HT1080 (cell line): Measurements from ENCODE around the gene DTNA. TPM values are rescaled to one million over a fixed set of nuclear protein-coding genes. Genes with fewer than 3 reads are reported as not detected.
"Not testable (repeated sequence)": the region's sequence is repeated elsewhere in the genome, so short reads cannot be mapped to it uniquely, and the experiment has no call there.

Experiments
- DNase-seq: peaks from one replicate; pipeline ENCODE4 v3.0.0-alpha.2; 2015; ENCODE audit warnings: low read depth
- total RNA-seq: library from RNA; depleted of rRNA; stranded (reverse); fragments of >200 nt; shearing (Covaris generic); gene quantifications from 2 replicates; pipeline ENCODE4 v1.2.3, GENCODE V29; 2014

Gene DTNA
- total RNA-seq, 1 experiment from 2014 or later = 15.8 TPM

DNA sequence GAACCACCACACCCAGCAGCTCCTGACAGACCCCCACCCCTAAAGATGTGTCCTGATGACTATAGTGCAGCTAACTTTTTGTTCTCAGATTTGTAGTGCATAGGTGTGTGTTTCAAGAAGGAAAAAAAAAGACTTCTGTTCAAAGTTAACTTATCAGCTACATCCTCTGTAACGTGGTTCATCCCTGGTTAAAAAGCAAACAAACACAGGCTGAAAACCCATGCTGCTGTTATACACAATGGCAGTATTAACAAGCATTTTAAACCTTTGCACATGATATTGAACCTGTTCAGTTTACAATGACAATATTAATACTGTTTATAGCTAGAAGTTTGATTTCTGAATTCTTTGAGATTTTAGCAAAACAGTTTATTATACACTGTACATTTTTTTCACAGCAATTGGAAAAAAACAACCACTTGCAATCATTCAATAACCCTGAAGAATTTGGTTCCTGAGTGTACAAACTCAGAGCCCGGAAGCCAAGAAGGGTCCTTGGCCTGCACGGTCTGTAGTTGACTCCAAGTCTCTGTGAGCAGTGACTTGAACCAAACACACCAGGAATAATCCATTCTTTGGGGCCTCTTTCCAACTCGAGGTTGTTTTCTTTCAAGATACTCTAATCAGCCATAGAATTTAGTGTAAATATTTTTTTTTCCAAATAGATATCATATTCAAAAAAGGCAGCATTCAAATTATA is 177.9 kb downstream of the DTNA start:
- no peak for DNase-seq

DNA sequence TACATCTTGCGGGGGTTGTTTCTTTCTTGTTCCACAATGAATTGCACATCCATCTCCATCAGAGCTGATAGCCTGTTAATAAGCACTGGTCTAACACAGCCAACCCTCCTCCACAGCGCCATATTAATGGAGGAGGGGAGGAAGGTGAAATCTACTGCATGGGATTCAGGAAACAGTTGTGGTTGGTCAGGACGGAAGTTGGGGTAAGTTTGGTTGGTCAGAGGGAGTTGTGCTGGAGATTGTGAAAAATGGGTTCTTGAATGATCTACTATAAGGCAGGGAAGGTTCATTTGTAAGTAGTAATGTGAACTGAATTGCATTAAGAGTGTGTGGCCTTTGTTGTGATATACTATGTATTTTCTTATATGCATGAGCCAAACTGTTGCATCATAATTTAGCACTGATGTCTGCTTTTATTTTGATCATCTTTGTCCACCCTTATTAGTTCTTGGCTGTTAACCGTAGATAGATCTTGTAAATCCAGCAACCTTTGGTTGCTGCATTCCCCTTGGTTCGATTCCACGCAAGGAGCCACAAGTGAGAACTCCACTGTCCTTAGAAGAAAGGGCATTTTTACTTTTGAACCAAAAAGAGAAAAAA is 180.5 kb downstream of the DTNA start:
- no peak for DNase-seq

DNA sequence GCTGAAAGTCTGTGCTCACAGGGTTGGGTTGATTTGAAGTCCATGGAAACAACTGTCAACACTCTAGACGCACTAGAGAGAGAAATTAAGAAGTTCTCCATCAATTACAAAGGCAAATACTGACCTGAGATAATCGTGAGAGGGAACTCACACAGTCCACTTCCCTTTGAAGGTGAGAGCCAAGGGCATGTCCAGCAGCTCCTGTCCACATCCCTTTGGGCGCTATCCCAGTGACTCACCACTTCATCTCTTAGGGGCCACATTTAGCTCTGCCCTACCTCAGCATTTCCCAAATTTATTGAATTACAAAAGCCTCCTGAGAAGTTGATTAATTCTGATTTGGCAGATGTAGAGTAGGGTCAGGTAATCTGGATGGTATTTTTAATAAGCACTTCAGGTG is 182.3 kb downstream of the DTNA start:
- no peak for DNase-seq

DNA sequence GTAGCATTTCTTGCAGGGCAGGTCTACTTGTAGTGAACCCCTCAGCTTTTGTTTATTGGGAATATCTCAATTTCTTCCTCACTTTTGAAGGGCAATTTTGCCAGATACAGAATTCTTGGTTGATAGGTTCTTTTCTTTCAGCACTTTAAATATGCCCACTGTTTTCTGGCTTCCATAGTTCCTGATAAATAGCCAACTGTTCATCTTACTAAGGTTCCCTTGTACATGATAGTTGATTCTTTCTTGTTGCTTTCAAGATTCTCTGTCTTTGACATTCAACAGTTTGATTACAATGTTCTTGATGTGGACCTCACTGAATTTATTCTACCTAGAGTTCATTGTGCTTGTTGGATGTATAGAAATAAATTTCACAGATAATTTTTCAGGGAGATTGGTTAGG is 183.1 kb downstream of the DTNA start:
- DNase-seq = no peak

DNA sequence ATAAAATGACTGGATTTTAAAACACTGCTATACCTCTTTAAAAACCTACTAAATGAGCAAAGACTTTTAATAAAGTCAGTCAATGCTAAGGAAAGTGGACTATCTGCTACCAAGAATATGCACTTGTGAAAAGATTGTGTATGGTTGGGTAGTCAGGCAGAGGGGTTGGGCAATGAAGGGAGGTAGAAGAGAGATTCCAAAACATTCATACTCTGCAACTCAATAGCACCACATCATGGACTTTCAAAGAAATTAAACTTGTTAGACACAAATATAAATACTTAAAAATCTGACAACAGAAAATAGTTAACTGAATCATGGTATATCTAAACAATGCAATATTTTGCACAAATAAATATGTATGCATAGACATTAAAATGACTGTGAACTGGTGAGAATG is 191.2 kb downstream of the DTNA start:
- DNase-seq = no peak

DNA sequence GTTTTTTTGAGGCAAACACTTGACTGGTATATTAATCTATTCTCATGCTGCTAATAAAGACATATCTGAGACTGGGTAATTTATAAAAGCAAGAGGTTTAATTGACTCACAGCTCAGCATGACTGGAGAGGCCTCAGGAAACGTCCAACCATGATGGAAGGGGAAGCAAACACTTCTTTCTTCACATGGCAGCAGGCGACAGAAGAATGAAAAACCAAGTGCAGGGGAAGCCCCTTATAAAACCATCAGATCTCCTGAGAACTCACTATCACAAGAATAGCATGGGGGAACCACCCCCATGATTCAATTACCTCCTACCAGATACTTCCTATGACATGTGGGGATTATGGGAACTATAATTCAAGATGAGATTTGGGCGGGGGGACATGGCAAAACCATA is 194.9 kb downstream of the DTNA start:
- no peak for DNase-seq

DNA sequence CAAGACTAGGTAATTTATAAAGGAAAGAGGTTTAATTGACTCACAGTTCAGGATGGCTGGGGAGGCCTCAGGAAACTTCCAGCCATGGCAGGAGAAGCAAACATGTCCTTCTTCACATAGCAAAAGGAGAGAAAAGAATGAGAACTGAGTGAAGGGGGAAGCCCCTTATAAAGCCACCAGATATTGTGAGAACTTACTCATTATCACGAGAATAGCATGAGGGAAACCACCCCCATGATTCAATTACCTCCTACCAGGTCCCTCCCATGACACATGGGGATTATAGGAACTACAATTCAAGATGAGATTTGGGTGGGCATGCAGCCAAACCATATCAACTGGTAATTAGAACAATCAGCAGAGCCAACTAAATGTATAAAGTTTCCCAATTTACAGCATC is 196.9 kb downstream of the DTNA start:
- not testable (repeated sequence) for DNase-seq

DNA sequence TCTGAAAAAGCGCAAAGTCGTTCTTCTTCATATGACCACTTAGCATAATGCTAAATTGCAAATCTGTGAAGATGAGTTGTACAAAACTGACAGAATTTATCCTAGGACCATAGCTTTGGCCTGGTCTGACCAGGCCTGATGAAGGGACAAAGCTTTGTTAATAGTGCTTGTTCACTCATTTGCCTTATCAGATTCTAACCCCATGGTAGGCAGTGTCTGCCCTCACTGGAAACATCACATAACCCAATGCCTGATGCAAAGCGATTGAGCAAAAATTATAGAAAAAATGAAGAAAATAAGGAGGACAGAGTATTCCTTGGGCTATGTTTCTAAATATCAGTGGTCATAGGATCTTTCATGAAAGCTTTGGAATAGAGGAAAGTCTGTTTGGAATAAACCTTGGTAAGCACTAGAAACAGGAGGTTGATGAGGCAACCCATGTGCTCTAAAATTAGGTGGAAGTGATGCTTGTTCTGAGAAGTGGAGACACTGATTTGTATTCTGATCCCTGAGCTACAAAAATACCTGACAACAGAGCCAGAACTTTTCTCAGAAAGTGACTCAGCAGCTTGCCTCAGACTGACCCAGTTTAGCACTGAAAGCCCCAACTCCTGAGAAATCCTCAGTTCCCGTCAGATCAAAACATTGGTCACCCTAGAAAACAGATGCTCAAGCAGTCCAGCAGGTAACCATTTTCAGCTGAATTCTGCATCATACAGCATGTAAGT is 199.7 kb downstream of the DTNA start:
- DNase-seq = peak; percentile 8

DNA sequence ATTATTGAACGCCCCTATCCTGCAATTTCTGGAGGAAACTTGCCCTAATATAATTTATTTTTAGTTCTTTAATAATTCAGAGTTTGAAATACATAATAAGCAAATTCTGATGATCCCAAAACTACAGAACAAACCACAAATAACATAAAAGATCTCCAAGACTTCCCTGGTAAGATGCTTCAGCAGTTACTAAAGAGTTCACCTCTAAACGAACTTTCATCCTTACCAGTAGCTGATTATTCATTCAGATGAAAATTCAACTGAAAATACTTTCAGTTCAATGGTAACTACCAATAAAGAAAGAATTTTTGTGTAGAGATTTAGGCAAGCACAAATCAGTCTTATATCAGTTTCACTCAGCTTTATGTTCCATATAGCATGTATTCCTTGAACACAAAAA is 201.0 kb downstream of the DTNA start:
- no peak for DNase-seq

DNA sequence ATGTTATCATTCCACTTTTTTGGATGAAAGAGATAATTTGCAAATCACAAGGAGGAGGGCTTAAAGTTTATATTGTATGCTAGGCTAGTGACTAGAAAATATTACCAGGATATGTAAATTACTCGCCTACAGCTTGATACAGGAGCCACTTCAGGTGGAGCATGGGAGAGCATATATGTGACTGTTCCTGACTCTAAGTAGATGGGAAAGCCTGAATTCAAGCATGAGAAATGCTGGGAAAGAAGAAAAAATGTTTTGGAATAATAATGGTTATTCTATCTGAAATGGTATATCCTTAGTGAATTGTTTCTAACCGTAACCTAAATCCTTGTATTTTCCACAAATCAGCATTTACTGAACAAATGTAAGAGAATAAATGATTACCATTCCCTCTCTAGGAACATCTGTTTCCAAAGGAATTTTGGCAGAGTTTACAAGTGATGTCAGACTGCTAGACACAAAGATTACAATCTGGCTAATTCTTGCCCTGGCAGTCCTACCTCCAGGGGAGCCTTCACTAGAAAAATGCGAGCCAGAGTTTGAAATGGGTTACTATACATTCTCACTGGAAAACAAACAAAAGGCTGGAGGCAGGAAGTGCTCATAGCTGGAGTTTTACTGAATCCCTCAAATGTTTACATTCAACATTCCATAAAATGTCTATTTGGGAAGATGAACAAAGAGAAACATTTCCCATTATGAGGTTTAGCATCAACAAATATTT is 201.7 kb downstream of the DTNA start:
- peak; percentile 36 for DNase-seq

DNA sequence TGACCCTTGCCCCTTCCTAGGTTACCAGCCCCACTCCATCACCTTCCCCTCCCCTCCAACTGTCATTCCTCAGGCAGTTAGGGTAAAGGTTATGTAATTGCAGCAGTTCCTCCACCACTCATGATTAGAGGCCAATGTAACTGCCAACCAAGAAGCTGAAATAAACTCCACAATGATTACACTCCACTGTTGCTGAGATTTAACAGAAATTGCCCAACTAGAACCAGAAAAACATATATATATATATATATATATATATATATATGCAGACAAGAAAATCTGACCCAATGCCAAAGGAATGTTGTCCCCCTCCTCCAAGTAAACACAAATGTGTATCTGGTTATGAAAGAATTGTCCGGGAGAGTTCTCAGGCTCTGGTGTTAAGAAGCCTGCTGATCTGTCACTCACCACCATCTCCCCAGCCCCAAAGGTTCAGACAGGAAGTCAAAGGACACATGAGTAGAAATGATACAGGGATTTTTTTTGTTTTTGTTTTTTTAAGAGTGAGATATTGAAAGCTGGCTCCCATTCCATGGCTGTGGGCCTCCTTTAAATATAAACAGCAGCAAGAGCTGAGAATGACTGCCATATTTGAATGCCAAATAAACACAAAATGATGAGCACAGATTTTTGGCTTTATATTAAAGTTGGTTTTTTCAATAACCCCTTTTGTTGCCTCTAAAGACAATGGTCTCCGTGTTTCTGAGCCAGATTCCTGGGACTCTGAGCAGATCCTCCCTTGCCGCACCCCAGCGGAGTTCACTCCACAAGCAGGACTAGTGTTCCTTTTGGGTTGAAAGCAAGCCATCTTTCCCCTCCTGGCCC is 204.0 kb downstream of the DTNA start:
- peak; percentile 8 for DNase-seq

DNA sequence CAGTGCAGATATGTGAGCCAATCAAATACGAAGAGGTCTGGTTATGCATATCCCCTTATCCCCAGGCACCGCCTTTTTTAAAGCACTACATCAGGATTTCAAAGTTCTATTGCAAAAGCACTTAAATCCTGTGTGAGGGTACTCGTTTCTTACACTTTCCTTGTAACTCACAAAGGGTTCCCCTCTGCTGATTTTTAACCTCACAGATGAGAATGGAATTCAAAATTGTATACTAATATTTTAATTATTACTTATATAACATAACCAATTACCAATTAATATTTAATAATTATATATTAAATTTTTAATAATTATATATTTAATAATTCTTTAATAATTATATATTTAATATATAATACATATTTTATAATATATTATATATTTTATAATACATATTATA is 204.9 kb downstream of the DTNA start:
- DNase-seq = no peak

DNA sequence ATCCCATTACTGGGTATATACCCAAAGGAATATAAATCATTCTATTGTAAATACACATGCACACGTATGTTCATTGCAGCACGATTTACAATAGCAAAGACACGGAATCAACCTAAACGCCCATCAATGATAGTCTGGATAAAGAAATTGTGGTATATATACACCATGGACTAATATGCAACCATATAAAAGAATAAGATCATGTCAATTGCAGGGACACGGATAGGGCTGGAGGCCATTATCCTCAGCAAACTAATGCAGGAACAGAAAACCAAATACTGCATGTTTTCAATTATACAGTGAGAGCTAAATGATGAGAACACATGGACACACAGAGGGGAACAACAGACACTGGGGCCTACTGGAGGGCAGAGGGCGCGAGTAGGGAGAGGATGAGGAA is 206.4 kb downstream of the DTNA start:
- not testable (repeated sequence) for DNase-seq

DNA sequence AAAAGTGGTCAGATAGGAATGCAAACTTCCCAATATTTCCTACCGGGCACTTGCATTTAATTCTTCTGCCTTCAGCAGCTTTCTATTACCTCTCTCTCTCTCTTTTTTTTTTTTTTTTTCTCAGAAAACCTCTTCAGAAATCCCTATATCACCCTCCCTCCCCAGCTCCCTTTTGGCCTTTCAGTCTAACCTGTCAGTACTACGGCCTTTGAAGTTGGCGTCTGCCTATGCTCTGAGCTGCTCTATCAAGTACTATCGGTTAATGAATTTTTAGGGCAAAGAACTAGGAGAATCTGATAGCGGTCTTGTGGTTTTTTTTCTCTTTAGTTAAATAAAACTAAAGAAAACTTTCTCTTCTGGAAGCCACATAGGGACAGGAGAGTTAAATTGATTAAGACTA is 208.8 kb downstream of the DTNA start:
- no peak for DNase-seq

DNA sequence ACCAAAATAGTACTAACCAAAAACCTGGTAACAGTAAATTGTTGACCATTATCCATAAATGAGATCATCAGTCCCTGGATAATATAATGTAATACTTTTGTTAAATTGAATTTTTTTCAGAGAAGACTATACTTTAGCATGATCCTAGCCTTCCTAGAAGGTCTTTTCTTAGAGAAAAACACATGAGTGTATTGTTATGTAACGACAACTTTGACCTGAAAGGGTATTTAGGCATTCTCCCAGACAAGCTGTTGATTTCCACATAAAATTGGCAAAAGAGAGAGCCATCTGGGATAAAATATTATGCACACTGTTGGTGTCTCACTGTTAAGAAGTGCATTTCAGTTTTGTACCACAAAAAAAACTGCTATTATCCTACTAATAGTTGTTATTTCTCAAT is 211.1 kb downstream of the DTNA start:
- no peak for DNase-seq

DNA sequence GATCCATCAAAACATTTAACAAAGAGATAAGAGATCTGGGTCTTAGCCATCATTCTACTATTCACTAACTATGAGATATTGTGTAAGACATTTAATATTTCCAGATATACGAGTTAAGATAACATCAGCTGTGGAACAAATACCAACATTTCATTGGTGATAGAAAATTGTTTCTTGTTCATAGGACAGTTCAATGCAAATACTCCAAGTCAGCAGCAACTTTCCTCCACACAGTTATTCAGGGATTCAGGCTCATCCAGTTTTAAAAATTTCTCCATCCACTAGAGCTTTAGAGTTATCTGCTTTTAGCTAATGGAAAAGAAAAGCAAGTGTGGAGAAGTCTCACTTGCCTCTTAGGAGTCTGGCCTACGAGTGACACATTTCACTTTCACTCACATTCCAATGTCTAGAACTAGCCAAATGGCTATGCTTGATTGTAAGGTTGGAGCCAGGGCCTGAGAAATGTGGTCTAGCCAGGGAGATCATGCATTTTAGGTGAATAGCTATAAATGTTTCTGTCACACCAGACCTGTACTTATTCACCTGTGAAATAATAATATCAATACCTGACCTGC is 211.8 kb downstream of the DTNA start:
- DNase-seq = no peak

DNA sequence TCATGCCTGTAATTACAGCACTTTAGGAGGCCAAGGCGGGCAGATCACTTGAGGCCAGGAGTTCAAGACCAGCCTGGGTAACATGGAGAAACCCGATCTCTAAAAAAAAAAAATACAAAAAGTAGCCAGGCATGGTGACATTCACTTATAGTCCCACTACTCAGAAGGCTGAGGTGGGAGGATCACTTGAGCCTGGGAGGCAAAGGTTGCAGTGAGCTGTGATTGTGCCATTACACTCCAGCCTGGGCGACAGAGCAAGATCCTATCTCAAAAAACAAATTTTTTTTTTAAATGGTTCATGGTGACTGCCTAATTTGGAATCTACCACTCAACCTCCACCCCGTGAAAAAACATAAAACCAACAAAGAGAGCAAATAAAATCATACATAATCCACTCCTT is 212.5 kb downstream of the DTNA start:
- DNase-seq = not testable (repeated sequence)

DNA sequence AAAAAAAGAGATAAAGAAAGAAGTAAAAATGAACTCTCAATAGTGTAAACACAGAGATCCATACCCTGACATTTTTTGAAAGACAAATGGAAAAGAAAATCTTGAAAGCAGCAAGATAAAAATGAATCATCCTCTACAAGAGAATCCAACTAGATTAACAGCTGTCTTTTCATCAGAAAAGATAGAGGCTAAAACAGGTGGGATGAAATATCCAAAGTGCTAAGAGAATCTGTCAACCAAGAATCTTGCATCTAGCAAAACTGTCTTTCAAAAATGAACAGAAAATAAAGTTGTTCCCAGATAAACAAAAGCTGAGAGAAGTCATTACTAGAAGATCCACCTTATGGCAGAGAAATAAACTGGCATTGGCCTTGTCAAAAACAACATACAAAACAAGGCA is 213.8 kb downstream of the DTNA start:
- no peak for DNase-seq

DNA sequence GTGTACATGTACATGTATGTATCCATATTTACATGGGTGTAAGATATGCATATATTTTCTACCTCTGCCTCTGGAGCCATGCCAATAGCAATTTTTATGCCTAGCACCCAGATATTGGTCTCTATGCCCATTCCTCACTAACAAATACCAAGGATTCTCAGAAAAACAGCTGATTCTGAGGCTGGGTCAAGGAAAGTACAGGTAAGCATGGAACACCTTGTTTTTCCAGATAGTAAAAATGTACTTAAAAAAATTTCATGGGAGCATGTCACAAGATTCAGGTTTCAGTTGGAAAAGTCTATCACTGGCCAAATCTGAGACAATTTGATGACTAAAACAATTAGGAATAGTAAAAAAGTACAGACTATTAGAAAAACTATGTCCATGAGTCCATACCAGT is 216.6 kb downstream of the DTNA start:
- DNase-seq = no peak

DNA sequence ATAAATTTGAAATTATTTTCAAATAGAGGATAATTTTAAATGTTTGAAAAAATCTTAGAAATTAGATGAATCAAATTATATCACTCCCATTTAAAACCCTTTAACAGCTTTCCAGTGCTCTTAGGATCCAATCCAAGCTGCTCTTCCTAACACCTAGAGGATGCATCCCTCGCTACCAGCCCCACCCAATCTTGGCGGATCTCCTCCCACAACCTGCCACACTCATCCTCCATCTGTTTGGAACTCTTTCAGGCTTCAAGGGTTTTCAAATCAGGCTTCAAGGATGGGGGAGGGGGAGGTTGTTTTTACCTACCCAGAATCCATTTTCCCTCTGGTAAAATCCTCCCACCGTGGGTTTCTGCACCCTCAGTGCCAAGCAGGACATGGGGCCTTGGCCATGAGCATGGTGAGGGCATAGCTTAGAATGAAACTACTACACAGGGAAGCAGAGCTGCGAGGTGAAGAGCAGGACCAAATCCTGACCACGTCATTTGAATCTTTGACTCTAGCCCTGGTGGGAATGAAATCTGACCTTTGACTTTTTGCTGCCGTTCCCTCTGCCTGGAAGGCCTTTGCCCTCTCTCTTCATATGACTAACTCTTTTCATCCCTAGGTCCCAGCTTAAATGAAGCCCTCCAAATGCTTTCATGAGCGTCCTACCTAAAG is 218.1 kb downstream of the DTNA start:
- no peak for DNase-seq
